HEK293 (cell line): Measurements from ENCODE around the gene ZNF518B.

Experiments
- CTCF ChIA-PET: fragments of 350-600 bp; formaldehyde crosslinking; extraction: SDS; loops from one replicate; lab custom pipeline; 2021; ENCODE audit warnings: antibody characterized with exemption; lab: Yijun Ruan, JAX
- POLR2A ChIA-PET: fragments of 300-600 bp; formaldehyde crosslinking; extraction: SDS; loops from one replicate; lab custom pipeline; 2020; ENCODE audit warnings: antibody characterized with exemption, inconsistent platforms; lab: Yijun Ruan, JAX
- H3K27ac ChIP-seq: fragments of 200-500 bp; sonication (Bioruptor generic); 2 replicates; pipeline ENCODE4 v1.5.1; 2014; ENCODE audit warnings: low read depth, low read length, control low read depth, inconsistent platforms; ENCODE audit errors: extremely low read depth
- H3K36me3 ChIP-seq, 2 experiments: fragments of 200-500 bp in 1 of 2; sonication (Bioruptor generic) in 1 of 2; 1 replicate in 1 of 2; 2 replicates in 1 of 2; pipeline ENCODE4 v1.5.1; 2014 to 2017; ENCODE audit warnings: inconsistent platforms in 2 of 2, low read length in 2 of 2; ENCODE audit not compliant: control insufficient read depth in 2 of 2, insufficient read depth in 1 of 2
- H3K4me1 ChIP-seq: fragments of 200-500 bp; sonication (Bioruptor generic); 2 replicates; pipeline ENCODE4 v1.5.1; 2014; ENCODE audit warnings: mild to moderate bottlenecking, low read length, inconsistent platforms; ENCODE audit not compliant: control insufficient read depth, insufficient read depth
- H3K4me3 ChIP-seq: 2 replicates; pipeline ENCODE4 v1.5.1; 2011; ENCODE audit warnings: low read depth, mild to moderate bottlenecking, control low read depth, low read length, moderate library complexity
- H3K9me3 ChIP-seq: fragments of 200-500 bp; sonication (Bioruptor generic); 2 replicates; pipeline ENCODE4 v1.5.1; 2014; ENCODE audit warnings: low read depth, low read length, inconsistent platforms; ENCODE audit not compliant: control insufficient read depth, insufficient read depth
- GLI4 ChIP-seq: fragments of 450-650 bp; formaldehyde crosslinking; IDR thresholded peaks from 2 replicates; pipeline ENCODE4 v1.5.1; 2016; ENCODE audit warnings: missing biosample characterization, missing genetic modification characterization
- KLF8 ChIP-seq: fragments of 450-650 bp; formaldehyde crosslinking; IDR thresholded peaks from 2 replicates; pipeline ENCODE4 v1.5.1; 2016; ENCODE audit warnings: missing biosample characterization, missing genetic modification characterization
- MYNN ChIP-seq: fragments of 450-650 bp; formaldehyde crosslinking; IDR thresholded peaks from 2 replicates; pipeline ENCODE4 v1.5.1; 2016; ENCODE audit warnings: missing biosample characterization, missing genetic modification characterization, borderline replicate concordance
- SETDB1 ChIP-seq: IDR thresholded peaks from one replicate; pipeline ENCODE4 v1.6.1; 2017; ENCODE audit warnings: mild to moderate bottlenecking, low read length, moderate library complexity, mixed read lengths; ENCODE audit not compliant: insufficient read length
- SP7 ChIP-seq: fragments of 450-650 bp; formaldehyde crosslinking; IDR thresholded peaks from 2 replicates; pipeline ENCODE4 v1.5.1; 2016; ENCODE audit warnings: missing biosample characterization, missing genetic modification characterization
- TCF7L2 ChIP-seq: IDR thresholded peaks from 2 replicates; pipeline ENCODE4 v1.6.1; 2011; ENCODE audit warnings: low read depth, mild to moderate bottlenecking, inconsistent platforms, low read length, moderate library complexity, borderline replicate concordance
- ZBTB21 ChIP-seq: fragments of 450-650 bp; formaldehyde crosslinking; IDR thresholded peaks from 2 replicates; pipeline ENCODE4 v1.5.1; 2017; ENCODE audit warnings: missing biosample characterization, missing genetic modification characterization
- ZBTB8A ChIP-seq: fragments of 450-650 bp; formaldehyde crosslinking; IDR thresholded peaks from 2 replicates; pipeline ENCODE4 v1.5.1; 2016; ENCODE audit warnings: missing biosample characterization, missing genetic modification characterization
- ZFP69B ChIP-seq: fragments of 450-650 bp; formaldehyde crosslinking; IDR thresholded peaks from 2 replicates; pipeline ENCODE4 v1.5.1; 2016; ENCODE audit warnings: missing biosample characterization, missing genetic modification characterization
- ZIC2 ChIP-seq: fragments of 450-650 bp; formaldehyde crosslinking; IDR thresholded peaks from 2 replicates; pipeline ENCODE4 v1.5.1; 2016; ENCODE audit warnings: missing biosample characterization, missing genetic modification characterization
- ZNF132 ChIP-seq: fragments of 450-650 bp; formaldehyde crosslinking; IDR thresholded peaks from 2 replicates; pipeline ENCODE4 v1.5.1; 2017; ENCODE audit warnings: missing biosample characterization, missing genetic modification characterization, borderline replicate concordance
- ZNF175 ChIP-seq: fragments of 450-650 bp; formaldehyde crosslinking; IDR thresholded peaks from 2 replicates; pipeline ENCODE4 v1.5.1; 2016; ENCODE audit warnings: missing biosample characterization, missing genetic modification characterization
- ZNF202 ChIP-seq: fragments of 450-650 bp; formaldehyde crosslinking; IDR thresholded peaks from 2 replicates; pipeline ENCODE4 v1.5.1; 2016; ENCODE audit warnings: missing biosample characterization, missing genetic modification characterization, borderline replicate concordance
- ZNF266 ChIP-seq: fragments of 450-650 bp; formaldehyde crosslinking; IDR thresholded peaks from 2 replicates; pipeline ENCODE4 v1.5.1; 2016; ENCODE audit warnings: missing biosample characterization, missing genetic modification characterization, low read depth
- ZNF311 ChIP-seq: fragments of 450-650 bp; formaldehyde crosslinking; IDR thresholded peaks from 2 replicates; pipeline ENCODE4 v1.5.1; 2017; ENCODE audit warnings: missing biosample characterization, missing genetic modification characterization, borderline replicate concordance
- ZNF335 ChIP-seq: fragments of 450-650 bp; formaldehyde crosslinking; conservative IDR thresholded peaks from 2 replicates; pipeline ENCODE4 v1.5.1; 2016; ENCODE audit warnings: missing biosample characterization, missing genetic modification characterization
- ZNF768 ChIP-seq: fragments of 450-650 bp; formaldehyde crosslinking; IDR thresholded peaks from 2 replicates; pipeline ENCODE4 v1.5.1; 2018; ENCODE audit warnings: missing biosample characterization, mild to moderate bottlenecking, missing genetic modification characterization
- TF ChIP-seq, protein P1 (sequence below): IDR thresholded peaks from 2 replicates; pipeline ENCODE4 v1.6.1; 2011; ENCODE audit warnings: mild to moderate bottlenecking, low read depth, low read length, borderline replicate concordance
- TF ChIP-seq, protein P2 (sequence below): fragments of 450-650 bp; formaldehyde crosslinking; IDR thresholded peaks from 2 replicates; pipeline ENCODE4 v1.5.1; 2016; ENCODE audit warnings: missing biosample characterization, missing genetic modification characterization
- TF ChIP-seq, protein P3 (sequence below): fragments of 450-650 bp; formaldehyde crosslinking; IDR thresholded peaks from 2 replicates; pipeline ENCODE4 v1.5.1; 2016; ENCODE audit warnings: missing biosample characterization, missing genetic modification characterization, borderline replicate concordance
- TF ChIP-seq, protein P4 (sequence below): fragments of 450-650 bp; formaldehyde crosslinking; optimal IDR thresholded peaks from 2 replicates; pipeline ENCODE3; 2016; ENCODE audit warnings: missing biosample characterization, mild to moderate bottlenecking, missing genetic modification characterization
- TF ChIP-seq, protein P5 (sequence below): fragments of 450-650 bp; formaldehyde crosslinking; IDR thresholded peaks from 2 replicates; pipeline ENCODE4 v1.5.1; 2016; ENCODE audit warnings: missing biosample characterization, missing genetic modification characterization
- TF ChIP-seq, protein P6 (sequence below): fragments of 450-650 bp; IDR thresholded peaks from 2 replicates; pipeline ENCODE4 v1.5.1; 2018; ENCODE audit warnings: missing biosample characterization, mild to moderate bottlenecking, missing genetic modification characterization

The ZNF518B gene

GRCh38 chr4:10461850-10462400 lies 4.7 kb upstream of the ZNF518B start:
- no peaks in the 10 kb centered on the region for H3K9me3 ChIP-seq
- H3K4me3 ChIP-seq = no peak overlapping the region; the same call in 1 of the 2 replicates
- POLR2A ChIA-PET = interaction anchor here (1.4 kb wide), 1 partner anchor 68 kb away, joined by 4 read pairs; no protein-coding TSS in a partner anchor
- H3K4me1 ChIP-seq = no peaks in the 10 kb centered on the region
- H3K36me3 ChIP-seq = no peaks in the 10 kb centered on the region
- H3K27ac ChIP-seq = no peak overlapping the region
- TF ChIP-seq MYNN (tag by site-specific recombination) = no peak
- TF ChIP-seq TCF7L2 = no peak
- TF ChIP-seq, protein P1, sequence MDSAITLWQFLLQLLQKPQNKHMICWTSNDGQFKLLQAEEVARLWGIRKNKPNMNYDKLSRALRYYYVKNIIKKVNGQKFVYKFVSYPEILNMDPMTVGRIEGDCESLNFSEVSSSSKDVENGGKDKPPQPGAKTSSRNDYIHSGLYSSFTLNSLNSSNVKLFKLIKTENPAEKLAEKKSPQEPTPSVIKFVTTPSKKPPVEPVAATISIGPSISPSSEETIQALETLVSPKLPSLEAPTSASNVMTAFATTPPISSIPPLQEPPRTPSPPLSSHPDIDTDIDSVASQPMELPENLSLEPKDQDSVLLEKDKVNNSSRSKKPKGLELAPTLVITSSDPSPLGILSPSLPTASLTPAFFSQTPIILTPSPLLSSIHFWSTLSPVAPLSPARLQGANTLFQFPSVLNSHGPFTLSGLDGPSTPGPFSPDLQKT = no peak
- TF ChIP-seq ZNF266 (tag by site-specific recombination) = no peak
- CTCF ChIA-PET = interaction anchor here (0.5 to 1.8 kb wide), 16 partner anchors 11 to 731 kb away, joined by 3 to 9 read pairs (median 4); no protein-coding TSS in a partner anchor

DNA sequence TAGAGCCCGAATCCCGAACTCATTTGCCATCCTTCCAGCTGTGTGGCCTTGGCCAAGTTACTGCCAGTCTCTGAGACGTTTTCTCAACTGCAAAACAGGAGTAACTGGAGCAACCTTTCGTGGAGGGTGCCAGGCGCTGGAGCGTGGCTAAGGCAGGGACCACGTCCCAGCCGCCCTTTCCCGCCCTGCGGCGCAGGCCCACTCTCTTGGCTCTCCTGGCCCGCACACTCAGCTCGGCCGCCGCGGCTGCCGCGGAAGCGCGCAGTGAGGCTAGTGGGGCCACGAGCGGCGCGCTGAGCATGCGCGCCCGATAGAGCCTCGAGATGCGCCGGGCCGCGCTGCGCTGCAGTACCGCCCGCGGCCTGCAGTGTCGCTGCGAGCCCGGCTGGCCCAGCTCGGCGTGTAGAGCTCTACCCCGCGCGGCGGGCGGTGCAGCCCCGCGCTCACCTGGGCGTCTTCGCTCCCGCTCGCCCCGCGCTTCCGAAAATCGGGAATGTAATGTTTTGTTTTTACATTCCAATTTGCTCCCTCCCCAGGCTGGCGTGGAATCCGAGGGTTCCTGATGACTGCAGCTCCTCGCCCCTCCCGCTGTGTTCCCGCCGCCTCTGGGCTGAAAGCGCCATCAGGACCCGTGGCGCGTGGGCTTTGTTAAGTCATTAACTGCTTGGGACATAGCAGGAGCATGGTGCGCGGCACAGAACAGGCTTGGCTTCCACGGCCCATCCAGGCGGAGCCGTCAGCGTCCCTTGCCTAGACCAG lies 4.0 kb upstream of the ZNF518B start:
- H3K4me3 ChIP-seq = peak overlapping the region; percentile 28
- ChIA-PET CTCF (interaction anchor here (0.5 to 1.8 kb wide), 21 partner anchors 10 to 731 kb away, joined by 3 to 9 read pairs (median 4); no protein-coding TSS in a partner anchor), POLR2A (interaction anchor here (1.4 kb wide), 1 partner anchor 69 kb away, joined by 4 read pairs; no protein-coding TSS in a partner anchor)
- no peaks in the 10 kb centered on the region for H3K9me3 ChIP-seq
- no peak overlapping the region for H3K27ac ChIP-seq
- no peaks in the 10 kb centered on the region for H3K36me3 ChIP-seq
- H3K4me1 ChIP-seq = no peaks in the 10 kb centered on the region
- no peak for TF ChIP-seq SP7
- peak; percentile 70 for TF ChIP-seq SETDB1
- TF ChIP-seq, protein P2, sequence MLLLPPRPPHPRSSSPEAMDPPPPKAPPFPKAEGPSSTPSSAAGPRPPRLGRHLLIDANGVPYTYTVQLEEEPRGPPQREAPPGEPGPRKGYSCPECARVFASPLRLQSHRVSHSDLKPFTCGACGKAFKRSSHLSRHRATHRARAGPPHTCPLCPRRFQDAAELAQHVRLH (tag by site-specific recombination) = peak; percentile 25; the same call in 1 of the 2 replicates
- TF ChIP-seq KLF8 (tag by site-specific recombination) = no peak
- peak; percentile 66 for TF ChIP-seq ZFP69B (tag by site-specific recombination)
- TF ChIP-seq GLI4 (tag by site-specific recombination) = no peak
- peak; percentile 29; the same call in 1 of the 2 replicates for TF ChIP-seq ZIC2 (tag by site-specific recombination)
- TF ChIP-seq ZNF768 = peak; percentile 90
- TF ChIP-seq ZNF175 (tag by site-specific recombination) = no peak
- TF ChIP-seq ZNF335 (tag by site-specific recombination) = peak; percentile 56
- peak; percentile 94 for TF ChIP-seq ZNF202
- TF ChIP-seq ZBTB8A (tag by site-specific recombination) = peak; percentile 48
- TF ChIP-seq ZNF132 (tag by site-specific recombination) = no peak
- no peak for TF ChIP-seq ZNF311 (tag by site-specific recombination)
- no peak for TF ChIP-seq ZBTB21 (tag by site-specific recombination)
- TF ChIP-seq, protein P3, sequence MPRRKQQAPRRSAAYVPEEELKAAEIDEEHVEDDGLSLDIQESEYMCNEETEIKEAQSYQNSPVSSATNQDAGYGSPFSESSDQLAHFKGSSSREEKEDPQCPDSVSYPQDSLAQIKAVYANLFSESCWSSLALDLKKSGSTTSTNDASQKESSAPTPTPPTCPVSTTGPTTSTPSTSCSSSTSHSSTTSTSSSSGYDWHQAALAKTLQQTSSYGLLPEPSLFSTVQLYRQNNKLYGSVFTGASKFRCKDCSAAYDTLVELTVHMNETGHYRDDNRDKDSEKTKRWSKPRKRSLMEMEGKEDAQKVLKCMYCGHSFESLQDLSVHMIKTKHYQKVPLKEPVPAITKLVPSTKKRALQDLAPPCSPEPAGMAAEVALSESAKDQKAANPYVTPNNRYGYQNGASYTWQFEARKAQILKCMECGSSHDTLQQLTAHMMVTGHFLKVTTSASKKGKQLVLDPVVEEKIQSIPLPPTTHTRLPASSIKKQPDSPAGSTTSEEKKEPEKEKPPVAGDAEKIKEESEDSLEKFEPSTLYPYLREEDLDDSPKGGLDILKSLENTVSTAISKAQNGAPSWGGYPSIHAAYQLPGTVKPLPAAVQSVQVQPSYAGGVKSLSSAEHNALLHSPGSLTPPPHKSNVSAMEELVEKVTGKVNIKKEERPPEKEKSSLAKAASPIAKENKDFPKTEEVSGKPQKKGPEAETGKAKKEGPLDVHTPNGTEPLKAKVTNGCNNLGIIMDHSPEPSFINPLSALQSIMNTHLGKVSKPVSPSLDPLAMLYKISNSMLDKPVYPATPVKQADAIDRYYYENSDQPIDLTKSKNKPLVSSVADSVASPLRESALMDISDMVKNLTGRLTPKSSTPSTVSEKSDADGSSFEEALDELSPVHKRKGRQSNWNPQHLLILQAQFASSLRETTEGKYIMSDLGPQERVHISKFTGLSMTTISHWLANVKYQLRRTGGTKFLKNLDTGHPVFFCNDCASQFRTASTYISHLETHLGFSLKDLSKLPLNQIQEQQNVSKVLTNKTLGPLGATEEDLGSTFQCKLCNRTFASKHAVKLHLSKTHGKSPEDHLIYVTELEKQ = no peak
- TF ChIP-seq, protein P4, sequence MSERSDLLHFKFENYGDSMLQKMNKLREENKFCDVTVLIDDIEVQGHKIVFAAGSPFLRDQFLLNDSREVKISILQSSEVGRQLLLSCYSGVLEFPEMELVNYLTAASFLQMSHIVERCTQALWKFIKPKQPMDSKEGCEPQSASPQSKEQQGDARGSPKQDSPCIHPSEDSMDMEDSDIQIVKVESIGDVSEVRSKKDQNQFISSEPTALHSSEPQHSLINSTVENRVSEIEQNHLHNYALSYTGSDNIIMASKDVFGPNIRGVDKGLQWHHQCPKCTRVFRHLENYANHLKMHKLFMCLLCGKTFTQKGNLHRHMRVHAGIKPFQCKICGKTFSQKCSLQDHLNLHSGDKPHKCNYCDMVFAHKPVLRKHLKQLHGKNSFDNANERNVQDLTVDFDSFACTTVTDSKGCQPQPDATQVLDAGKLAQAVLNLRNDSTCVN (tag by site-specific recombination) = peak; percentile 75
- TF ChIP-seq, protein P5, sequence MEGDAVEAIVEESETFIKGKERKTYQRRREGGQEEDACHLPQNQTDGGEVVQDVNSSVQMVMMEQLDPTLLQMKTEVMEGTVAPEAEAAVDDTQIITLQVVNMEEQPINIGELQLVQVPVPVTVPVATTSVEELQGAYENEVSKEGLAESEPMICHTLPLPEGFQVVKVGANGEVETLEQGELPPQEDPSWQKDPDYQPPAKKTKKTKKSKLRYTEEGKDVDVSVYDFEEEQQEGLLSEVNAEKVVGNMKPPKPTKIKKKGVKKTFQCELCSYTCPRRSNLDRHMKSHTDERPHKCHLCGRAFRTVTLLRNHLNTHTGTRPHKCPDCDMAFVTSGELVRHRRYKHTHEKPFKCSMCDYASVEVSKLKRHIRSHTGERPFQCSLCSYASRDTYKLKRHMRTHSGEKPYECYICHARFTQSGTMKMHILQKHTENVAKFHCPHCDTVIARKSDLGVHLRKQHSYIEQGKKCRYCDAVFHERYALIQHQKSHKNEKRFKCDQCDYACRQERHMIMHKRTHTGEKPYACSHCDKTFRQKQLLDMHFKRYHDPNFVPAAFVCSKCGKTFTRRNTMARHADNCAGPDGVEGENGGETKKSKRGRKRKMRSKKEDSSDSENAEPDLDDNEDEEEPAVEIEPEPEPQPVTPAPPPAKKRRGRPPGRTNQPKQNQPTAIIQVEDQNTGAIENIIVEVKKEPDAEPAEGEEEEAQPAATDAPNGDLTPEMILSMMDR (tag by site-specific recombination) = peak; percentile 61
- TF ChIP-seq, protein P6, sequence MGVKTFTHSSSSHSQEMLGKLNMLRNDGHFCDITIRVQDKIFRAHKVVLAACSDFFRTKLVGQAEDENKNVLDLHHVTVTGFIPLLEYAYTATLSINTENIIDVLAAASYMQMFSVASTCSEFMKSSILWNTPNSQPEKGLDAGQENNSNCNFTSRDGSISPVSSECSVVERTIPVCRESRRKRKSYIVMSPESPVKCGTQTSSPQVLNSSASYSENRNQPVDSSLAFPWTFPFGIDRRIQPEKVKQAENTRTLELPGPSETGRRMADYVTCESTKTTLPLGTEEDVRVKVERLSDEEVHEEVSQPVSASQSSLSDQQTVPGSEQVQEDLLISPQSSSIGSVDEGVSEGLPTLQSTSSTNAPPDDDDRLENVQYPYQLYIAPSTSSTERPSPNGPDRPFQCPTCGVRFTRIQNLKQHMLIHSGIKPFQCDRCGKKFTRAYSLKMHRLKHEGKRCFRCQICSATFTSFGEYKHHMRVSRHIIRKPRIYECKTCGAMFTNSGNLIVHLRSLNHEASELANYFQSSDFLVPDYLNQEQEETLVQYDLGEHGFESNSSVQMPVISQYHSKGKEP (tag by site-specific recombination) = 0 out of 2 replicates have a peak, but pooled peaks have one; percentile 32
